Subcutaneous abdominal adipose tissue (tissue), 5 donors: ENCODE data around the gene VSIG8.

Source experiments
- H3K27ac ChIP-seq: one replicate; pipeline ENCODE4 v1.7.0; 2013; ENCODE audit warnings: low read depth, mild to moderate bottlenecking, inconsistent platforms, low read length, moderate library complexity
- H3K27me3 ChIP-seq, 5 donors: one replicate each; pipeline ENCODE4 v1.7.0; 2013; ENCODE audit warnings: low read length in 5 of 5, inconsistent platforms in 1 of 5; ENCODE audit not compliant: control insufficient read depth in 5 of 5, insufficient read depth in 4 of 5
- H3K36me3 ChIP-seq, 5 donors: one replicate each; pipeline ENCODE4 v1.7.0; 2013; ENCODE audit warnings: low read length in 5 of 5; ENCODE audit not compliant: control insufficient read depth in 5 of 5, insufficient read depth in 5 of 5
- H3K4me1 ChIP-seq, 5 donors: one replicate each; pipeline ENCODE4 v1.7.0; 2013; ENCODE audit warnings: low read length in 5 of 5, mild to moderate bottlenecking in 3 of 5, moderate library complexity in 1 of 5; ENCODE audit not compliant: control insufficient read depth in 5 of 5, insufficient read depth in 5 of 5
- H3K4me3 ChIP-seq, 5 donors: one replicate each; pipeline ENCODE4 v1.7.0; 2013; ENCODE audit warnings: low read length in 5 of 5, low read depth in 1 of 5
- H3K9ac ChIP-seq, 5 donors: one replicate each; pipeline ENCODE4 v1.7.0; 2013; ENCODE audit warnings: low read length in 5 of 5, mild to moderate bottlenecking in 4 of 5, moderate library complexity in 3 of 5
- H3K9me3 ChIP-seq, 5 donors: one replicate each; pipeline ENCODE4 v1.7.0; 2013; ENCODE audit warnings: low read length in 5 of 5; ENCODE audit not compliant: control insufficient read depth in 5 of 5
- donor health status: healthy.
- donor health status: healthy.
- donor health status: healthy.
- donor health status: healthy.
- donor health status: healthy.

VSIG8 gene

DNA sequence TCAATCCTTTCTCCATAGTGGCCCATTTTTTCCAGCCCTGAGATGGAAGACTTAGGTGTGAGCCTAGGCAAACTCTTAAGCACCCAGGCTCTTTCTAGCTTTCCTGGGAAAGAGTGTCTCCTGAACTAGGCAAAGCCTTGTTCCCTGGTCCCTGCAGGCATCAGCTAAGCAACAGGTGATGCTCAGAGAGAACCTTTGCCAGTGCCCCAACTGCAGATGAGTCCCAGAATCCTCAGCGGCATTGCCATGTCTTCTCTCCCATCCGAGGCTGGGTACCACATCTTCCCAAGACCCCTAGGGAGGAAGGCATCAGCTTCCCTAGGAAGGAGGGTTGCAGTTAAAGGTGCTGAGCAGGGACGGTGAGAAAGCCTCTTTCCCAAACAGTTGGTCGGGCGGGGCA is 8.2 kb upstream of the VSIG8 start:
- Histone ChIP-seq H3K27ac (no peak overlapping the region), H3K4me1 (peaks cover 0 to 16% (median 10%) of the 10 kb centered on the region in 5 donors), H3K4me3 (no peak overlapping the region), H3K36me3 (no peaks in the 10 kb centered on the region), H3K27me3 (peaks cover 4 to 16% (median 10%) of the 10 kb centered on the region in 5 donors), H3K9ac (no peak overlapping the region), H3K9me3 (no peaks in the 10 kb centered on the region)

DNA sequence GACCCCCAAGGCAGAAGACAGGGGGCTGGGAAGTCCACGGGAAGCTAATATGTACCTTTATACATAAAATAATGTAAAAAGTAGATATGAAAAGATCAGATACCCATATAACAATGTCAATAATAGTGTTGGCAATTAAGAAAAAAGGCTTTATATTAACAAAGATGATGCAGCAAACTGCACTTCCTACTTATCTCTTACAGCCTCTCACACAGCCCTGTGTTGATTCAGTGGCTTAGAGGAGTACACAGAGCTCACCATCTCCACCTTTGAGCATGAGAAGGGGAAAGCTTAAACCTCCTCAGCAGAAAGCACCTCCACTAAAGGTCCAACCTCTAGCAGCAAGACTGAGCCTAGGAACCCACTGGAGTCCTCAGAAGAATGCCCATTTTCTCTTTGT is 7.2 kb upstream of the VSIG8 start:
- H3K36me3 ChIP-seq = no peaks in the 10 kb centered on the region
- no peaks in the 10 kb centered on the region for H3K9me3 ChIP-seq
- no peak overlapping the region for H3K4me3 ChIP-seq
- H3K9ac ChIP-seq = no peak overlapping the region
- H3K27ac ChIP-seq = no peak overlapping the region
- H3K4me1 ChIP-seq = peaks cover 0 to 16% (median 10%) of the 10 kb centered on the region in 5 donors
- peaks cover 4 to 16% (median 10%) of the 10 kb centered on the region in 5 donors for H3K27me3 ChIP-seq

DNA sequence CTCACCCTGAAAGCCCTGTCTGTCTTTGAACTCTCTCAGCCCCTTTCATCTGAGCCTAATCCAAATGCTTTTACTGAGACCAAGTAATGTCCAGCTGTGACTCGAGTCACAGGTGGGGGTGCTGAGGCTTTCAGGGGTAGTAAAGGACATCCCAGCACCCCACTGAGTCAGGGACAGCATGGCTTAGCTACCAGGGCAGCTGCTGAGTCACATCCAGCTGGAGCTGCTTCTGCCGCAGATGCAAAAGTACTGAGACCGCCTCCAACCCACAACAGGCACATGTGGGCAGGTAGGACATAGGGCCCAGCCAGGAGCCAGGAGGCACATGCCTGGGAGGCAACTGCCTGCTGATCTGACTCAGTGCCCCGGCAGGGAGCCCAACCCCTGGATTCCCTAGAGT is 6.7 kb upstream of the VSIG8 start:
- no peaks in the 10 kb centered on the region for H3K9me3 ChIP-seq
- H3K27ac ChIP-seq = no peak overlapping the region

DNA sequence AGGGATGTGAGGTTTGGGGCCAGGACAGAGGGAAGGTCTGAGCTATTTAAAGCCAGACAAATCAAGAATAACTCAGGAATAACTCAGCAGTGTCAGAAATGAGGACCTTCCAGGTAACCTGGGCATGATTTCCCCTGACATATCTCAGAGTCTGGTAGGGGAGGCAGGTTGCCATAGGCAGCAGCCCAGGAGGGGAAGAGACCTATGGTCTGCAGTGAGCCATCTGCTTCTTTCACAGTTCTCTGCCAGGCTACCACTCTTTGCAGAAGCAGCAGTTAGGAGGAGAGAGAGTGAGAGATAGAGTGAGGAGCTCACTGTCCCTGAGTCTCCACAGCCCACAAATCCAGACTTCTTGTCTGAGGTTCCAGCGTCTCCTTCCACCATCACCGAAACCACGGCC is 6.3 kb upstream of the VSIG8 start:
- Histone ChIP-seq H3K27ac (no peak overlapping the region), H3K36me3 (no peaks in the 10 kb centered on the region), H3K4me3 (no peak overlapping the region), H3K27me3 (peaks cover 4 to 16% (median 10%) of the 10 kb centered on the region in 5 donors), H3K9me3 (no peaks in the 10 kb centered on the region), H3K9ac (no peak overlapping the region), H3K4me1 (peaks cover 0 to 16% (median 10%) of the 10 kb centered on the region in 5 donors)

More for the DNA sequence above, 6.7 kb upstream of the VSIG8 start:
- H3K4me3 ChIP-seq = no peak overlapping the region
- H3K9ac ChIP-seq = no peak overlapping the region
- peaks cover 0 to 16% (median 10%) of the 10 kb centered on the region in 5 donors for H3K4me1 ChIP-seq
- H3K36me3 ChIP-seq = no peaks in the 10 kb centered on the region
- H3K27me3 ChIP-seq = peaks cover 4 to 16% (median 10%) of the 10 kb centered on the region in 5 donors

DNA sequence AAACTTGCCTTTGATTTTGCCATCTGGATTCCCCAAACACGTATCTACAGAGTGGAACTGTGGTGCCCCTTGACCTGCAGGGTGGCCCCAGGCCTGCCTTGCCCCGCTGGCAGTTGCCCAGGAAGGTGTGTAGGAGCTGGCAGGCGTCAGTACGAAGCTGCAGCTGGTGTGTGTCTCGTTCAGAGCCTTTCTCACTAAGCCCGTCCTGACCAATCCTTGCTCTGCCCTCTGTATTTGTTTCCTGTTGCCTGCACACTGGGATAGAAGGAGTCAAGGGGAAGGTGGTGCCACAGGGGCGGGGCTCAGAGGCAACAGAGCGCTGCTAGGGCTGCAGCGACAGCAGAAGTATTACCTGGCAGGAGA is 5.2 kb upstream of the VSIG8 start:
- no peak overlapping the region for H3K27ac ChIP-seq
- H3K9me3 ChIP-seq = no peaks in the 10 kb centered on the region
- no peak overlapping the region for H3K9ac ChIP-seq
- peaks cover 4 to 16% (median 10%) of the 10 kb centered on the region in 5 donors for H3K27me3 ChIP-seq
- no peak overlapping the region for H3K4me3 ChIP-seq
- H3K36me3 ChIP-seq = no peaks in the 10 kb centered on the region
- H3K4me1 ChIP-seq = peaks cover 0 to 16% (median 10%) of the 10 kb centered on the region in 5 donors

DNA sequence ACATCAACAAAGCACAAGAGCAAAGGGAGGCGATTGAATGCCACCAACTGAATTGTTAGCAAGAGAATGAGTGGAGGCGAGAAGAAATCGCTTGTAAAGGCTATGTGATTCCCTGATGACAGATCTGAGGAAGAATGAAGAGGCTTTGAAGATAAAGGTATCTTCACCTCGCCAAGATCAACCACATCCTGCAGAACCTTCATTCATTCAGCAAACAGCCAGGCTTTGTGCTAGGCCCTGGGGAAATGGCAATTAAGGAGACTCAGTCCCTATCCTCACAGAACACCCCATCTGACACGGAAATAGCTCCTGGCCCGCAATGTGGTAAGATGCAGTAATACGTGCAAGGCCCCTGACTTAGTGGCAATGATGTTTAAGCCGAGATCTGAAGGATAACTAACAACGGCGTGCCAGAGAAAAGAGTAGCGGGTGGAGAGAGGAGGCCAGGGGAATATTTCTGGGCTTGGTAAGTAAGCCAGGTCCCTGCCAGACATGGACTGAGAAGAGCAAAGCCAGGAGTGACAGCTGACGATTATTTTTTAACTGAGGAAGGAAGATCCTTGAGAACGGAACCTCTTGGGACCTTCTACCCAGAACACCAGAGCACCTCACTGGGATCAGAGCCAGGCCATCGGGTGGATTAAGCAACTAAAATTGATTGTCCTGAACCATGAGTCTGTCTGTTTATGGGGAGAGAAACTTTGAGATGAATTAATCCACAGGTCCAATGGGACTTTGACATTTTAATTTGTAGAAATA is 4.6 kb upstream of the VSIG8 start:
- peaks cover 7 to 16% (median 10%) of the 10 kb centered on the region in 5 donors for H3K27me3 ChIP-seq
- no peaks in the 10 kb centered on the region for H3K9me3 ChIP-seq
- H3K27ac ChIP-seq = no peak overlapping the region
- no peak overlapping the region for H3K9ac ChIP-seq
- H3K36me3 ChIP-seq = no peaks in the 10 kb centered on the region
- H3K4me1 ChIP-seq = peaks cover 0 to 16% (median 10%) of the 10 kb centered on the region in 5 donors
- H3K4me3 ChIP-seq = no peak overlapping the region

DNA sequence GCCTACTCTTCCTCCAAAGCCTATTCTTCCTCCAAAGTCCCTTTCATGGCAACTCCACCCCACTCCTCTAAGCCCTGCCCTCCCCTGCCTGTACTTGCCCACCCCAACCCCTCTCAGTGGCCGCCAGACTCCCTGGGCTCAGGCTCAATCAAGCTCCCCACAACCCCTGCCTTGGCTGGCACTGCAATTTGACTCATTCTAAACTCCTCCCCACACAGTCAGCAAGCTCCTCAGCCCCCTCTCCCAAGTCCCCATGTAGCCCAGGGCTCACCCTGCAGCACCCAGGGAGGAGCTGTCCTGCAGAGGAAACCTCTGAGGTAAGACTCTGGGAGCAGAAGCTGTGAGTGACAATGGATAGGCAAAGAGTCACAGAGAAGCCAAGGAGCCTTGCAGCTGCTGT is 3.6 kb upstream of the VSIG8 start:
- Histone ChIP-seq H3K27ac (no peak overlapping the region), H3K4me3 (no peak overlapping the region), H3K9ac (no peak overlapping the region), H3K36me3 (no peaks in the 10 kb centered on the region), H3K27me3 (peaks cover 9 to 16% (median 10%) of the 10 kb centered on the region in 5 donors), H3K9me3 (no peaks in the 10 kb centered on the region), H3K4me1 (peaks cover 0 to 16% (median 10%) of the 10 kb centered on the region in 5 donors)

DNA sequence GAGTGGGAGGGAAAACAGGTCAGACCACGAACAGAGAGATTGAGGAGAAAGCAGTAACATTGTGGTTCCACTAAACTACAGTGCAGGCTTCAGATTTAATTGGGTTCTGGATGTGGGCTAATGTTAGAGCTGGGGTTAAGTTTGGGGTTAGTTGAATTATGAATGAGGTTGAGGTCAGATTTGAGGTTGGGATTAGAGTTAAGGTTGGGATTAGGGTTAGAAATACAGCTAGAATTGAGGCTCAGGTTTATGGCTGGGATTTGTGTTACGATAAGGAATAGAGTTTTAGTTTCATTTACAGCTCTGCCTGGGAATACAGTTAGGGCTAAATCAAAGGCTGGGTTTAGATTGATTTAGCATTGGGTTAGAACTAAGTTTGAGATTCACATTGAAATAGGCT is 1.8 kb upstream of the VSIG8 start:
- Histone ChIP-seq H3K27ac (no peak overlapping the region), H3K4me3 (no peak overlapping the region), H3K4me1 (peaks cover 0 to 16% (median 10%) of the 10 kb centered on the region in 5 donors), H3K27me3 (peaks cover 2 to 12% (median 9%) of the 10 kb centered on the region in 5 donors), H3K9me3 (no peaks in the 10 kb centered on the region), H3K36me3 (no peaks in the 10 kb centered on the region), H3K9ac (no peak overlapping the region)

DNA sequence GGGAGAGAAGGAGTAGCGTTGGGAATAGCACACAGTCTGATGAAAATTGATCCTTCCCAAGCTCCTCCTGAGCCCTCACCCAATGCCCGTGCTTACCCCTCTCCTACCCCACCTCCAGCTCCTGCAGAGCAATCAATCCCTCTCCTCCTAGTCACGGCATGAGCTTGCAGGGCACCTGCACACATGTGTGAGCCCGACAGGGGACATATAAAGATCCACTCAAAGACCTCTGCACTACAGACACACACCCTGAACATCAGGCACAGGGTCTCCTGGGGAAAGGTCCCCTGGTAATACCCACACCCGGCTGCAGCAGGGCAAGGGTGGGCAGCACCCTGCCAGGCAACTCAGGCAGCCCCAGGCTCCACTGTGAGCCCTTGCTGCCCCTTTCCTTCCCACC is 426 bp downstream of the VSIG8 start:
- Histone ChIP-seq H3K27me3 (peaks cover 0 to 10% (median 3%) of the 10 kb centered on the region in 5 donors), H3K4me3 (no peak overlapping the region), H3K27ac (no peak overlapping the region), H3K4me1 (peaks cover 0 to 2% (median 0%) of the 10 kb centered on the region in 5 donors), H3K9me3 (no peaks in the 10 kb centered on the region), H3K36me3 (no peaks in the 10 kb centered on the region), H3K9ac (no peak overlapping the region)

DNA sequence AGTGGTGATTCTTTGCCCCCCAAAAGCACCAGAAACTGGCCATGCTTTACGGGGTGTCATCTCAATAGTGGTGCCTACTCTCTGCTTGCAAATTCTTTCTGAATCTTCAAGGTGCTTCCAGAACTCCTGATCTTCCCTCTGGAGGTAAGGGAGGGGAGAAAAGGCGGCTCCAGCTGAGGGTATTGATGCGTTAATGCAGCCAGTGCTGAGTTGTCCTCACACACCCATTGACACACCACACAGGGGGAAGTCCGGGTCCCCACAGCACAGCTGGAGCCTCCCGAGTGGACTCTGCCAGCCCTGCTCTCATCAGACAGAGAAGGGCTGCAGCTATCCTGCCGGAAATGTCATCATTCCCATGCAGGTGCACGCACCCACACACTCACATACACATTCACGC is 1.2 kb downstream of the VSIG8 start:
- Histone ChIP-seq H3K36me3 (no peaks in the 10 kb centered on the region), H3K4me3 (no peak overlapping the region), H3K27me3 (peaks cover 0 to 10% (median 3%) of the 10 kb centered on the region in 5 donors), H3K9me3 (no peaks in the 10 kb centered on the region), H3K27ac (no peak overlapping the region), H3K4me1 (no peaks in the 10 kb centered on the region), H3K9ac (no peak overlapping the region)
